Glomerular endothelial cell (primary cell): ENCODE data around the gene FBXO46. TPM values are rescaled to one million over a fixed set of nuclear protein-coding genes. Genes with fewer than 3 reads are reported as not detected.

Experiments used
- DNase-seq: peaks from one replicate; pipeline ENCODE4 v3.0.0-alpha.2; 2011; ENCODE audit warnings: low read depth, low spot score; ENCODE audit errors: extremely low read depth
- total RNA-seq: library from RNA; depleted of rRNA; stranded (reverse); fragments of >200 nt; gene quantifications from 2 replicates; pipeline ENCODE4 v1.2.3, GENCODE V29; 2015

FBXO46 gene, protein sequence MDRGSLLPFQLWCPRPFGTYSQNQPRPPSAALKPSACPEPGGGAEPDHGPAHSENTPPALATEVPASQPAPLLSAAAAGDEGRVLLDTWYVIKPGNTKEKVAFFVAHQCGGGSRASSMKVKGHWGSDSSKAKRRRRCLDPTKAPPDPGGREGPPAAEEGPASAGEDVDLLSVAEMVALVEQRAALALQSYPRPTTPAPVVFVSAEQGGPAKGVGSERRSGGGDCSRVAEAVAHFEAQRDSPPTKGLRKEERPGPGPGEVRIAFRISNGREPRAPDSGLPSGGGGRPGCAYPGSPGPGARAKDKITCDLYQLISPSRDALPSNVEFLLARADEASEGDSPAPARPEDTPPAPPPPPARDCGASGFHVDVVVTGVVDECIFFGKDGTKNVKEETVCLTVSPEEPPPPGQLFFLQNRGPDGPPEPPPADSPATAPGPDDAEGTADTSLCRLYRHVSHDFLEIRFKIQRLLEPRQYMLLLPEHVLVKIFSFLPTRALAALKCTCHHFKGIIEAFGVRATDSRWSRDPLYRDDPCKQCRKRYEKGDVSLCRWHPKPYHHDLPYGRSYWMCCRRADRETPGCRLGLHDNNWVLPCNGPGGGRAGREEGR
- 12.3 and 18.6 TPM in 2 replicates for total RNA-seq

- DNase-seq: peak; percentile 83
These were observed at the start of gene FBXO46 for GRCh38 chr19:45730368-45731288. Gene FBXO46, minus strand, starts transcription at chr19:45730896. Its CDS starts 17,401 bp downstream, at chr19:45713495.

GRCh38 chr19:45780146-45780447 lies 49.4 kb upstream of the FBXO46 start:
- no peak for DNase-seq

DNA sequence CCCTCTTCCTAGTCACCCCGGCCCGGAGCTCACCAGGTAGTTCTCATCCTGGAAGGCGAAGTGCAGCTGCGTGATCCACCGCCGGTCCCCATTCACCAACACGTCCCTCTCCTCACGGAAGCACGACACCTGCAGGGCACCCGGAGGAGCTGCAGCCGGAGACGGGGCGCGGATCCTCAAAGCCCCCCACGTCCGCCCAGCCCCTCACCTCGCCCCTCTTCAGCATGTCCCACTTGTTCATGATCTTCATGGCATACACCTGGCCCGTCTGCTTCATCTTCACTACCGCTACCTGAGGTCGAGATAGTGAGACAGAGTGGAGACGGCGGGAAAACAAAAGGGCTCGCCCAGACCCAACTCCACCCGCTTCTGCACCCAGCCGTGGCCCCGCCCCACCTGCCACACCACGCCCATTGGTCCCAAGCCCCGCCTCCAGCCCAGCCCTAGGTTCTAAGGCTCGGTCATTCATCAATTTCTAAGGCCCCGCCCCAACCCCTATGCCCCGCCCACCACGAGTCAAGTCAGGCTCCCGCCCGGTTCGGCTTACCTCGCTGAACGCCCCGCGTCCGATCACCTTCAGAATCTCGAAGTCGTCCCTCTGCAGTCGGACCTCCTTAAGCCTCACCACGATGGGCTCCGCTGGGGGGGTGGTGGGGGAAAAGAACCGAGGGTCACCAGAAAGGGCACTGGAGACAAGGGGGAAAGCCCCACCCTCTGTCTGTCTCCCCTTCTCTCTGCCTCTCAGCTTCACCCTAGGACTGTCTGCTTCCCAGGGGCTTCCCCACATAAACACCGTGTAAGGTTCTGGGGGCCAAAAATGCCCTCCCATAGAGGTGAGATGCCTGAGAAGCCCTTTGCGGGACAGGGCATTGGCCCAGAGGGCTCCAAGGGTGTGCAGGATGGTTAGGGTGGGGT lies 48.8 kb upstream of the FBXO46 start:
- DNase-seq: no peak

DNA sequence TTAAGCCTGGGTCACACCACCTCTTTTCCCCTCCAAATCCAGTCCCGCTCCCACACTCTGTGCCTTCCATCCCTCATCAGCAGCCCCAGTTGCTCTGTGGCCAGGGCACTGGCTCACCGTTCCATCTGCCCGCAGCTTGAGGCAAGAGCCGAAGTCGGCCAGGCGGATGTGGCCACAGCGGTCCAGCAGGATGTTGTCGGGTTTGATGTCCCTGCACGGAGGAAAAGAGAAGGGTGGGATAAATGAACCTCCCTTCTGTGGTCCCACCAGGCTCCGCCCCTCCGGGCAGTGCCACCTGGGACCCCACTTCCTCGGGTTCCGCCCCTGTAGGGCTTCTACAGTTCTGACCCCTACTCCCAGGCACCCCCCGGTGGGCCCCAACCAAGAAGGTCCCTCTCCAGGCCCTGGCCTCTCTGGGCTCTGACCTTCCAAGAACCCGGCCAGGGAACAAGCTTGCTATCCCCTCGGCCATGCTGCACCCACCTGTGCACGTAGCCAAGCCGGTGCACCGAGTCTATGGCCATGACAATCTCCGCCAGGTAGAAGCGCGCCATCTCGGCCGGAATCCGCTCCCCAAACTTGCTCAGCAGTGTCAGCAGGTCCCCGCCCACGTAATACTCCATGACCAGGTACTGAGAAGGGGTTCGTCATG lies 47.4 kb upstream of the FBXO46 start:
- no peak for DNase-seq

- no peak for DNase-seq
These were observed 46.8 kb upstream of the FBXO46 start for GRCh38 chr19:45777395-45777961.

- no peak for DNase-seq
These were observed 44.1 kb upstream of the FBXO46 start for GRCh38 chr19:45774765-45775164.

- DNase-seq: no peak
These were observed 42.7 kb upstream of the FBXO46 start for GRCh38 chr19:45773384-45773783.

DNA sequence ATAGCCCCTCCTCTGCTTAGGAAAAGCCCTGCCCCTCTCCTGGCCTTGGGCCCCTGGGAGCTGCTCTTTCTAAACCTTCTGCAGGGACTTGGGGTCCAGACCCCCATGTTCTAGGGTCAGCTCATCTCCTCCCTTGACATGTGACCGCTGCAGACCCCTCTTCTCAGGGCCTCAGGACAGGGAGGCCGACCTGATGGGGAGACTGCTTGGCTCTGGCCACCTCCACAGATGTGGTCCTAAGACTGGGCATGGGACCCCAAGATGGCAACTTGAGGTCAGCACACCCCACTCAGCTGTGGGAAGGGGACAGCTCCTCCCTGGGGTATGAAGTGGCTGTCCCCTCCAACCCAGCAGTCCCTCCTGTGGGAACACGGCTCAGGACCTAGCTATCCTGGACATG lies 42.2 kb upstream of the FBXO46 start:
- DNase-seq: no peak

- no peak for DNase-seq
These were observed 41.6 kb upstream of the FBXO46 start for GRCh38 chr19:45772130-45772840.

- DNase-seq: no peak
These were observed 40.7 kb upstream of the FBXO46 start for GRCh38 chr19:45771311-45771933.

GRCh38 chr19:45770192-45771101 lies 39.8 kb upstream of the FBXO46 start:
- DNase-seq: peak; percentile 82

GRCh38 chr19:45769821-45770191 lies 39.1 kb upstream of the FBXO46 start:
- no peak for DNase-seq

GRCh38 chr19:45768984-45769782 lies 38.5 kb upstream of the FBXO46 start, which contains the start of gene SIX5:
Gene SIX5, minus strand, starts transcription at chr19:45769252. Its CDS starts 408 bp downstream, at chr19:45768844.
- DNase-seq: no peak

DNA sequence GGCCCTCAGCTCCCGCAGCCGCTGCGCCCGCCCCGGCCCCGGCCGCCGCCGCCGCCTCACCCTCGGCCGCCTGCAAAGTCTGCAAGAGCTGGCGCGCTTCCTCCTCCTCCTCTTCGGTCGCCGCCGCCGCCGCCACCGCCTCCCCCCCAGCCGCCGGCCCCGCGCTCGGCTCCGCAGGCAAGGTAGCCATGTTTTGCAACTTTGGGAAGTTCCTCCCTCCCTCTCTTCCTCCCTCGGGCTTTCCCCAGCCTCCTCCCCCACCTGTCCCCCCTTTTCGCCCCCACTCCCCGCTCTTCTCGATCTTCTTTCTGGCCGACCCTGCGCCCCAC lies 37.9 kb upstream of the FBXO46 start:
- no peak for DNase-seq

- no peak for DNase-seq
These were observed 37.4 kb upstream of the FBXO46 start for GRCh38 chr19:45767881-45768654.

DNA sequence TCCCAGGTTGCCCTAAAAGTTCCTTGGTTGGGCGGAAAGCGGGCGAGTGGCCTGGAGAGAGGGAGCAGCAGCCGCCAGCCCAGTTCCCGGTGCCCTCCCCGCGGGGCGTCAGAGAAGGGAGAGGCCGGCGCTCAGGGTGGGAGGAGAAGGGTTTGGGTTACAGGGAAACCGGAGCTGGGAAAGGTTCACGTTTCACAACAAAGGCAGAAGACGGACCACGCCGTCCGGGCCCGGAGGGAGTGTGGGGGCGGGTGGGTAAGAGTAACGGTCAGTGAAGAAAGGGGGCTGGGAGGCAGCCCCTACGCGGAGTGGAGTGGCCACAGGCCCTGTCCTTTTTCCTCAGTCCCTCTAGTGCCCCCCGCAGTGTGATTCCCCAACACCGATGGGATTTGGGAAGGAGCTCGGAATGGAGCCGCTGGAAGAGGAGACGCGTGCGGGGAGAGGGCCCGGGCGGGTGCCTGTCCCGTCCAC lies 36.7 kb upstream of the FBXO46 start:
- no peak for DNase-seq
